Mammary epithelial cell (primary cell): ENCODE data around the gene ORAI3.

ENCODE experiments used
- CTCF ChIP-seq, 2 donors: IDR thresholded peaks in 1 of 2; conservative IDR thresholded peaks in 1 of 2; 2 replicates each; pipeline ENCODE4 v1.5.1; 2011 to 2012; ENCODE audit warnings: inconsistent platforms in 2 of 2, low read length in 2 of 2, mild to moderate bottlenecking in 2 of 2, control low read depth in 1 of 2, low read depth in 1 of 2; ENCODE audit not compliant: insufficient read depth in 1 of 2; ENCODE audit errors: extremely low read depth in 1 of 2
- EZH2 ChIP-seq: IDR thresholded peaks from 2 replicates; pipeline ENCODE4 v1.6.1; 2012; ENCODE audit warnings: low read length, inconsistent platforms, borderline replicate concordance

GRCh38 chr16:30992931-30993816 is 44.3 kb downstream of the ORAI3 start:
- no peak for TF ChIP-seq EZH2
- no peak for TF ChIP-seq CTCF (conservative IDR thresholded peaks at IDR 0.05 in 1 of 2, IDR thresholded peaks at IDR 0.05 in 1 of 2; ENCODE audit: extremely low read depth in 1 of 2, insufficient read depth in 1 of 2, low read depth in 1 of 2, low read length in 2 of 2)
